Gastrocnemius medialis (tissue), 4 donors: ENCODE measurements around the gene CCDC91.

Source experiments
- POLR2A ChIP-seq, 2 donors: fragments of 450-650 bp; IDR thresholded peaks; one replicate each; pipeline ENCODE4 v1.6.1; 2017; ENCODE audit warnings: antibody characterized with exemption in 2 of 2, mild to moderate bottlenecking in 2 of 2, moderate library complexity in 2 of 2
- TF ChIP-seq, protein P1 (sequence below), 5 experiments: fragments of 450-650 bp in 3 of 5; fragments of 200-600 bp in 2 of 5; sonication (generic) in 2 of 5; IDR thresholded peaks in 4 of 5; conservative IDR thresholded peaks in 1 of 5; 1 replicate in 4 of 5; 2 replicates in 1 of 5; pipeline ENCODE4 v1.5.1; 2016 to 2019; ENCODE audit warnings: antibody characterized with exemption in 5 of 5, mild to moderate bottlenecking in 3 of 5, moderate library complexity in 3 of 5

GRCh38 chr12:28209782-28210181 is 19.5 kb downstream of the CCDC91 start:
- TF ChIP-seq, protein P1, sequence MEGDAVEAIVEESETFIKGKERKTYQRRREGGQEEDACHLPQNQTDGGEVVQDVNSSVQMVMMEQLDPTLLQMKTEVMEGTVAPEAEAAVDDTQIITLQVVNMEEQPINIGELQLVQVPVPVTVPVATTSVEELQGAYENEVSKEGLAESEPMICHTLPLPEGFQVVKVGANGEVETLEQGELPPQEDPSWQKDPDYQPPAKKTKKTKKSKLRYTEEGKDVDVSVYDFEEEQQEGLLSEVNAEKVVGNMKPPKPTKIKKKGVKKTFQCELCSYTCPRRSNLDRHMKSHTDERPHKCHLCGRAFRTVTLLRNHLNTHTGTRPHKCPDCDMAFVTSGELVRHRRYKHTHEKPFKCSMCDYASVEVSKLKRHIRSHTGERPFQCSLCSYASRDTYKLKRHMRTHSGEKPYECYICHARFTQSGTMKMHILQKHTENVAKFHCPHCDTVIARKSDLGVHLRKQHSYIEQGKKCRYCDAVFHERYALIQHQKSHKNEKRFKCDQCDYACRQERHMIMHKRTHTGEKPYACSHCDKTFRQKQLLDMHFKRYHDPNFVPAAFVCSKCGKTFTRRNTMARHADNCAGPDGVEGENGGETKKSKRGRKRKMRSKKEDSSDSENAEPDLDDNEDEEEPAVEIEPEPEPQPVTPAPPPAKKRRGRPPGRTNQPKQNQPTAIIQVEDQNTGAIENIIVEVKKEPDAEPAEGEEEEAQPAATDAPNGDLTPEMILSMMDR (IDR thresholded peaks at IDR 0.05 in 4 of 5, conservative IDR thresholded peaks at IDR 0.05 in 1 of 5), result no peak
- no peak for TF ChIP-seq POLR2A (IDR thresholded peaks at IDR 0.05)
